Panc1 (cell line): Measurements from ENCODE around the gene UBASH3A. TPM values are rescaled to one million over a fixed set of nuclear protein-coding genes. Genes with fewer than 3 reads are reported as not detected.

Experiments used
- ATAC-seq: fragments of 200-7000 bp; cut with Tn5 transposase; 2 replicates; pipeline ENCODE4 v1.9.1; 2020; ENCODE audit warnings: mild to moderate bottlenecking, moderate library complexity
- BruUV-seq: library from RNA; stranded (reverse); fragments of 400-500 nt; replicated peaks from 2 replicates; lab custom pipeline; 2021; lab: Mats Ljungman, UMichigan
- CTCF ChIA-PET: fragments of 300-600 bp; sonication (Branson Sonifier 250); formaldehyde crosslinking; loops from one replicate; lab custom pipeline; 2022; ENCODE audit warnings: antibody characterized with exemption; lab: Charles Lee
- POLR2A ChIA-PET: fragments of 300-600 bp; sonication (Branson Sonifier 250); formaldehyde crosslinking; loops from one replicate; lab custom pipeline; 2022; ENCODE audit warnings: antibody characterized with exemption; lab: Charles Lee
- DNase-seq: peaks from one replicate; pipeline ENCODE4 v3.0.0-alpha.2; 2010; ENCODE audit warnings: low read depth, low spot score
- H3K27ac ChIP-seq: 2 replicates; pipeline ENCODE4 v1.5.1; 2011; ENCODE audit warnings: mild to moderate bottlenecking, low read length, inconsistent platforms
- H3K27me3 ChIP-seq: fragments of 200-500 bp; sonication (Bioruptor generic); 2 replicates; pipeline ENCODE4 v1.6.0; 2014; ENCODE audit warnings: low read length, inconsistent platforms; ENCODE audit not compliant: control insufficient read depth, insufficient read depth
- H3K36me3 ChIP-seq: fragments of 200-500 bp; sonication (Bioruptor generic); 2 replicates; pipeline ENCODE4 v1.5.1; 2014; ENCODE audit warnings: inconsistent platforms, mild to moderate bottlenecking, low read length, moderate library complexity; ENCODE audit not compliant: control insufficient read depth, insufficient read depth
- H3K4me1 ChIP-seq: 2 replicates; pipeline ENCODE4 v1.5.1; 2011; ENCODE audit warnings: inconsistent platforms, mild to moderate bottlenecking, low read length, moderate library complexity; ENCODE audit not compliant: control insufficient read depth, insufficient read depth
- H3K4me3 ChIP-seq, 2 experiments: 2 replicates each; pipeline ENCODE4 v1.5.1; 2011 to 2012; ENCODE audit warnings: low read depth in 2 of 2, low read length in 2 of 2, mild to moderate bottlenecking in 2 of 2, inconsistent platforms in 1 of 2, moderate library complexity in 1 of 2
- H3K9me3 ChIP-seq: fragments of 200-500 bp; sonication (Bioruptor generic); 2 replicates; pipeline ENCODE4 v1.5.1; 2014; ENCODE audit warnings: low read depth, mild to moderate bottlenecking, inconsistent platforms, low read length, moderate library complexity; ENCODE audit not compliant: control insufficient read depth, insufficient read depth
- POLR2AphosphoS5 ChIP-seq: IDR thresholded peaks from 2 replicates; pipeline ENCODE4 v1.6.1; 2012; ENCODE audit warnings: mild to moderate bottlenecking, low read depth, low read length, moderate library complexity
- REST ChIP-seq, 2 experiments: IDR thresholded peaks; 2 replicates each; pipeline ENCODE4 v1.6.1; 2011 to 2012; ENCODE audit warnings: low read depth in 2 of 2, control low read depth in 1 of 2, low read length in 1 of 2, mild to moderate bottlenecking in 1 of 2, moderate library complexity in 1 of 2; ENCODE audit not compliant: insufficient read depth in 1 of 2
- SIN3A ChIP-seq: IDR thresholded peaks from 2 replicates; pipeline ENCODE4 v1.6.1; 2012; ENCODE audit warnings: low read depth, mild to moderate bottlenecking, low read length, moderate library complexity, borderline replicate concordance; ENCODE audit not compliant: insufficient read depth
- TCF7L2 ChIP-seq: IDR thresholded peaks from 2 replicates; pipeline ENCODE4 v1.6.1; 2011; ENCODE audit warnings: mild to moderate bottlenecking, low read depth, low read length, inconsistent platforms
- in situ Hi-C: cut with HindIII; loops from 2 replicates; pipeline ENCODE4 v1.10.0; 2016; ENCODE audit warnings: low sequenced_read_pairs, low pct_unique_long_range_greater_than_20kb
- intact Hi-C: fragments of 100-400 bp; cut with micrococcal nuclease; formaldehyde crosslinking; loops from one replicate; pipeline ENCODE4 v1.10.0; 2022; ENCODE audit not compliant: unreplicated experiment
- total RNA-seq: library from RNA; stranded (reverse); gene quantifications from one replicate; pipeline ENCODE4 v1.2.1, GENCODE V29; 2021; ENCODE audit not compliant: unreplicated experiment
- TF ChIP-seq, protein P1 (sequence below): fragments of 450-650 bp; IDR thresholded peaks from 2 replicates; pipeline ENCODE4 v1.5.1; 2017; ENCODE audit warnings: mild to moderate bottlenecking

UBASH3A gene
- total RNA-seq, 1 experiment from 2014 or later, result 0.33 TPM

DNA sequence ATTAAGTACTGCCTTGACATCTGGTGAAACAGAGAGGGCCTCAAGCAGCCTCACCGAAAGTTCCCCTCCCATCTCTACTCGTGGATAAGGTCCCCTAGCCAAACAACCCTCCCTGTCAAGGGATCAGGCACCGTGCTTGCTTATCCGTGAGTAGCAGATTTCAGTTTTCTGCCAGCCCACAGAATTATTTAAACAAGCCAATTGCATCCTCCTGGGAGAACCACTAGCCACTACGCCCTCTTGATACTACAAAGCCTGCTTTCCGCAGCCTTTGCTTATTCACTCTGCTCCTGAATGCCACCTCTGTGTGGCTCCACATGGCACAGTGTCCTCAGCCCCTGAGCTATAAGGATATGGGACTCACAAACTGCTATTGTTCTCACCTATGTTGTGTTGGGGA lies 47.1 kb upstream of the UBASH3A start:
- Histone ChIP-seq H3K4me1 (no peaks in the 10 kb centered on the region), H3K9me3 (no peaks in the 10 kb centered on the region), H3K4me3 (no peak overlapping the region), H3K27ac (no peak overlapping the region), H3K27me3 (no peaks in the 10 kb centered on the region), H3K36me3 (no peaks in the 10 kb centered on the region)
- DNase-seq (no peak), ATAC-seq (no peak)
- ChIA-PET POLR2A (no interaction called here), CTCF (no interaction called here)
- TF ChIP-seq TCF7L2 (no peak), SIN3A (no peak), REST (IDR thresholded peaks at IDR 0.05; ENCODE audit: insufficient read depth in 1 of 2, low read depth in 2 of 2, low read length in 1 of 2) (no peak), POLR2AphosphoS5 (no peak)
- TF ChIP-seq, protein P1, sequence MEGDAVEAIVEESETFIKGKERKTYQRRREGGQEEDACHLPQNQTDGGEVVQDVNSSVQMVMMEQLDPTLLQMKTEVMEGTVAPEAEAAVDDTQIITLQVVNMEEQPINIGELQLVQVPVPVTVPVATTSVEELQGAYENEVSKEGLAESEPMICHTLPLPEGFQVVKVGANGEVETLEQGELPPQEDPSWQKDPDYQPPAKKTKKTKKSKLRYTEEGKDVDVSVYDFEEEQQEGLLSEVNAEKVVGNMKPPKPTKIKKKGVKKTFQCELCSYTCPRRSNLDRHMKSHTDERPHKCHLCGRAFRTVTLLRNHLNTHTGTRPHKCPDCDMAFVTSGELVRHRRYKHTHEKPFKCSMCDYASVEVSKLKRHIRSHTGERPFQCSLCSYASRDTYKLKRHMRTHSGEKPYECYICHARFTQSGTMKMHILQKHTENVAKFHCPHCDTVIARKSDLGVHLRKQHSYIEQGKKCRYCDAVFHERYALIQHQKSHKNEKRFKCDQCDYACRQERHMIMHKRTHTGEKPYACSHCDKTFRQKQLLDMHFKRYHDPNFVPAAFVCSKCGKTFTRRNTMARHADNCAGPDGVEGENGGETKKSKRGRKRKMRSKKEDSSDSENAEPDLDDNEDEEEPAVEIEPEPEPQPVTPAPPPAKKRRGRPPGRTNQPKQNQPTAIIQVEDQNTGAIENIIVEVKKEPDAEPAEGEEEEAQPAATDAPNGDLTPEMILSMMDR, result no peak
- in situ Hi-C loops (no loop called here), intact Hi-C loops (no loop called here)
- BruUV-seq, result no TSS peak

GRCh38 chr21:42357307-42357706 lies 46.4 kb upstream of the UBASH3A start:
- POLR2A ChIA-PET, result no interaction called here
- Histone ChIP-seq H3K4me1 (no peaks in the 10 kb centered on the region), H3K36me3 (no peaks in the 10 kb centered on the region), H3K27ac (no peak overlapping the region), H3K9me3 (no peaks in the 10 kb centered on the region), H3K4me3 (no peak overlapping the region), H3K27me3 (no peaks in the 10 kb centered on the region)
- CTCF ChIA-PET, result no interaction called here
- BruUV-seq, result no TSS peak
- no peak for TF ChIP-seq REST (IDR thresholded peaks at IDR 0.05; ENCODE audit: insufficient read depth in 1 of 2, low read depth in 2 of 2, low read length in 1 of 2)
- no peak for TF ChIP-seq SIN3A
- TF ChIP-seq, protein P1, result no peak
- no peak for TF ChIP-seq TCF7L2
- no peak for TF ChIP-seq POLR2AphosphoS5
- ATAC-seq, result no peak
- no peak for DNase-seq
- in situ Hi-C loops (no loop called here), intact Hi-C loops (no loop called here)
